Kidney (tissue), 14 donors: ENCODE results near the gene COX6B2. TPM values are rescaled to one million over a fixed set of nuclear protein-coding genes. Genes with fewer than 3 reads are reported as not detected.

Experiments
- DNase-seq, 5 donors: peaks; one replicate each; pipeline ENCODE4 v3.0.0-alpha.2; 2013 to 2020
- FAIRE-seq: peaks from 2 replicates; lab custom pipeline; 2012; peaks lifted over from hg19 to GRCh38; lab: Jason Lieb, UNC
- H3K27ac ChIP-seq, 2 donors: one replicate each; pipeline ENCODE4 v1.7.0; 2013; ENCODE audit warnings: low read depth in 2 of 2, low read length in 2 of 2, inconsistent platforms in 1 of 2
- H3K27me3 ChIP-seq: one replicate; pipeline ENCODE4 v1.7.1; 2013; ENCODE audit warnings: low read length, inconsistent platforms; ENCODE audit not compliant: control insufficient read depth, insufficient read depth
- H3K36me3 ChIP-seq, 3 donors: one replicate each; pipeline versions ENCODE4 v1.7.0 to v1.7.1; 2013; ENCODE audit warnings: low read length in 3 of 3, control low read depth in 1 of 3, inconsistent platforms in 1 of 3; ENCODE audit not compliant: insufficient read depth in 3 of 3, control insufficient read depth in 2 of 3
- H3K4me1 ChIP-seq, 3 donors: one replicate each; pipeline versions ENCODE4 v1.7.0 to v1.7.1; 2013; ENCODE audit warnings: low read length in 3 of 3, inconsistent platforms in 1 of 3, low read depth in 1 of 3; ENCODE audit not compliant: control insufficient read depth in 2 of 3, insufficient read depth in 2 of 3
- H3K4me3 ChIP-seq, 3 donors: one replicate each; pipeline versions ENCODE4 v1.7.0 to v1.8.1; 2013; ENCODE audit warnings: low read length in 3 of 3, control low read depth in 1 of 3, inconsistent platforms in 1 of 3
- H3K9ac ChIP-seq, 3 donors: one replicate each; pipeline versions ENCODE4 v1.7.0 to v1.7.1; 2013; ENCODE audit warnings: low read length in 3 of 3, control low read depth in 1 of 3, inconsistent platforms in 1 of 3
- H3K9me3 ChIP-seq, 3 donors: one replicate each; pipeline versions ENCODE4 v1.7.0 to v1.7.1; 2013; ENCODE audit warnings: low read length in 3 of 3, control low read depth in 1 of 3, inconsistent platforms in 1 of 3; ENCODE audit not compliant: control insufficient read depth in 2 of 3, insufficient read depth in 1 of 3
- CTCF ChIP-seq: IDR thresholded peaks from 3 replicates; pipeline ENCODE4 v1.5.1; 2012; ENCODE audit warnings: mild to moderate bottlenecking, moderate library complexity, borderline replicate concordance; ENCODE audit not compliant: insufficient read depth; ENCODE audit errors: extremely low read depth
- intact Hi-C: fragments of 100-400 bp; cut with DNase I; formaldehyde crosslinking; loops from one replicate; pipeline ENCODE4 v1.11.1; 2022
- polyA plus RNA-seq: library from polyadenylated mRNA; stranded (reverse); fragments of 350-450 nt; fragmentation: Illumina TruSeq; extraction: RNeasy Lipid Tissue Mini Kit (QIAGEN cat#74804); gene quantifications from one replicate; pipeline ENCODE4 v1.2.3, GENCODE V29; 2014; ENCODE audit warnings: low read depth, low replicate concordance; ENCODE audit not compliant: insufficient read depth
- total RNA-seq: library from RNA; stranded (reverse); fragmentation: NEBNext Ultra II Directional; extraction: Animal tissue kit (Norgen Biotek cat#: 25700); gene quantifications from one replicate; pipeline ENCODE4 v1.2.1, GENCODE V29; 2021
- donor health status: control.
- donor health status: control.
- donor health status: control.
- donor health status: control.
- donor health status: control.
- donor health status: DM: yes; HTN: yes; CAD: no.
- donor health status: Normal renal cell carcinoma (clear cell type).

COX6B2 gene
- total and polyA plus RNA-seq, 2 donors from 2014 or later, result 0.62 to 3.8 TPM

- Histone ChIP-seq H3K9ac (no peak overlapping the region), H3K4me1 (peaks cover 0 to 6% (median 0%) of the 10 kb centered on the region in 3 donors), H3K27ac (no peak overlapping the region), H3K9me3 (no peaks in the 10 kb centered on the region), H3K4me3 (no peak overlapping the region), H3K36me3 (no peaks in the 10 kb centered on the region), H3K27me3 (peaks cover 15% of the 10 kb centered on the region)
- peak in 1 of 5 donors; percentile 31 for DNase-seq
- FAIRE-seq, result no peak
- no peak for TF ChIP-seq CTCF
- intact Hi-C loops, result no loop called here
These were observed 3.8 kb downstream of the COX6B2 start for GRCh38 chr19:55350620-55351315.

- intact Hi-C loops, result no loop called here
- no peak overlapping the region for H3K4me3 ChIP-seq
- no peaks in the 10 kb centered on the region for H3K36me3 ChIP-seq
- DNase-seq (peak in 4 of 5 donors; percentile 73 to 84 (median 79)), FAIRE-seq (no peak)
- TF ChIP-seq CTCF, result no peak
- H3K9me3 ChIP-seq, result no peaks in the 10 kb centered on the region
- H3K27ac ChIP-seq, result no peak overlapping the region
- H3K9ac ChIP-seq, result no peak overlapping the region
- peaks cover 13% of the 10 kb centered on the region for H3K27me3 ChIP-seq
- H3K4me1 ChIP-seq, result peaks cover 0 to 3% (median 0%) of the 10 kb centered on the region in 3 donors
These were observed 6.0 kb downstream of the COX6B2 start for GRCh38 chr19:55348317-55349034.

- TF ChIP-seq CTCF, result no peak
These were observed 7.0 kb downstream of the COX6B2 start for GRCh38 chr19:55347442-55348009.

More at GRCh38 chr19:55347442-55348009, 7.0 kb downstream of the COX6B2 start:
- H3K9me3 ChIP-seq, result no peaks in the 10 kb centered on the region
- no peaks in the 10 kb centered on the region for H3K36me3 ChIP-seq
- H3K4me3 ChIP-seq, result no peak overlapping the region
- H3K4me1 ChIP-seq, result no peaks in the 10 kb centered on the region
- H3K9ac ChIP-seq, result no peak overlapping the region
- no peak for FAIRE-seq
- DNase-seq, result peak in 2 of 5 donors; percentile 59 to 68
- no peak overlapping the region for H3K27ac ChIP-seq
- H3K27me3 ChIP-seq, result peaks cover 6% of the 10 kb centered on the region
- intact Hi-C loops, result no loop called here
